Lung (tissue), 10 donors: ENCODE measurements around the gene HSPG2. TPM values are rescaled to one million over a fixed set of nuclear protein-coding genes. Genes with fewer than 3 reads are reported as not detected.
"Not testable (repeated sequence)": the region's sequence is repeated elsewhere in the genome, so short reads cannot be mapped to it uniquely, and the experiment has no call there.

Experiments
- ATAC-seq: fragments of 200-7000 bp; cut with Tn5 transposase; one replicate; pipeline ENCODE4 v1.9.1; 2020; ENCODE audit warnings: moderate number of reproducible peaks; ENCODE audit not compliant: insufficient read depth, low FRiP score
- DNase-seq, 3 donors: peaks; one replicate each; pipeline ENCODE4 v3.0.0-alpha.2; 2013 to 2017
- H3K27ac ChIP-seq, 2 donors: one replicate each; pipeline ENCODE4 v1.5.1; 2013; ENCODE audit warnings: mild to moderate bottlenecking in 2 of 2, moderate library complexity in 2 of 2, control low read depth in 1 of 2, inconsistent platforms in 1 of 2, low read depth in 1 of 2, low read length in 1 of 2
- H3K27me3 ChIP-seq, 3 donors: one replicate each; pipeline ENCODE4 v1.5.1; 2013; ENCODE audit warnings: low read length in 2 of 3; ENCODE audit not compliant: control insufficient read depth in 3 of 3, insufficient read depth in 3 of 3
- H3K36me3 ChIP-seq, 4 donors: one replicate each; pipeline ENCODE4 v1.5.1; 2013; ENCODE audit warnings: low read length in 4 of 4, mild to moderate bottlenecking in 1 of 4, moderate library complexity in 1 of 4; ENCODE audit not compliant: control insufficient read depth in 4 of 4, insufficient read depth in 4 of 4
- H3K4me1 ChIP-seq, 5 donors: one replicate each; pipeline ENCODE4 v1.5.1; 2013; ENCODE audit warnings: low read length in 5 of 5, mild to moderate bottlenecking in 2 of 5, moderate library complexity in 1 of 5; ENCODE audit not compliant: control insufficient read depth in 5 of 5, insufficient read depth in 5 of 5
- H3K4me3 ChIP-seq: one replicate; pipeline ENCODE4 v1.5.1; 2013; ENCODE audit warnings: mild to moderate bottlenecking, control low read depth, moderate library complexity
- H3K9ac ChIP-seq, 2 donors: one replicate each; pipeline ENCODE4 v1.5.1; 2013; ENCODE audit warnings: low read length in 2 of 2, control low read depth in 1 of 2; ENCODE audit not compliant: insufficient read depth in 1 of 2
- H3K9me3 ChIP-seq, 4 donors: one replicate each; pipeline ENCODE4 v1.5.1; 2013; ENCODE audit warnings: low read length in 3 of 4, mild to moderate bottlenecking in 1 of 4, moderate library complexity in 1 of 4; ENCODE audit not compliant: control insufficient read depth in 4 of 4, insufficient read depth in 3 of 4
- WGBS, 2 donors: extraction: QIAGEN DNeasy Blood & Tissue Kit; methylation state at CpG; one replicate each; pipeline ENCODE4 v1.1.7; 2013; 5-methylcytosine and 5-hydroxymethylcytosine counted together
- polyA plus RNA-seq, 2 donors: library from polyadenylated mRNA; stranded (reverse); fragments of 200-250 nt; gene quantifications; one replicate each; pipeline ENCODE4 v1.2.1, GENCODE V29; 2013
- total RNA-seq, 2 donors: library from RNA; depleted of rRNA in 1 of 2; stranded (reverse); fragments of >200 nt in 1 of 2; gene quantifications; one replicate each; pipeline ENCODE4 v1.2.1, GENCODE V29; 2014 to 2021
- donor health status: Bipolar disorder and iron deficiency.
- donor health status: healthy.
- donor health status: DM: yes; HTN: yes; CAD: no.

The HSPG2 gene
- total and polyA plus RNA-seq, 4 donors: 58.0 to 335 (median 140) TPM

DNA sequence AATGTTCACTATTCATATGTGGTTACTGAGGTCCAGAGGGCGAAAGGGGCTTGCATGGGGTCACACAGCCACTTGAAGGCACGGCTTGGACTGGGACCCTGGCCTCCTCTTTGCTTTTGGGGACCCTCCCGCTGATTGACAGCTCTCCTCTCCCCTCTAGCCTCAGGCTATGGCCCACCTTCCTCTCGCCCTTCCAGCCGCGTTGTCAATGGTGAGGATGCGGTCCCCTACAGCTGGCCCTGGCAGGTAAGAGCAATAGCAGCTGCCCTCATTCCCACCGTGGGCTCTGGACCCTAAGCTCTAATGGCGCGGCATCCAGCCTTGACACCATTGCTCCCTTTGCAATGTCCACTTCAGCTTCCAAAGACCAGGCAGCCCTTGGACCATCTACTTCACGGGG, 41.1 kb upstream of the HSPG2 start:
- H3K27me3 ChIP-seq, H3K9me3 ChIP-seq, H3K4me3 ChIP-seq, H3K27ac ChIP-seq, ATAC-seq, H3K9ac ChIP-seq, DNase-seq, H3K36me3 ChIP-seq, H3K4me1 ChIP-seq: not testable (repeated sequence)
- 93 to 96% methylated on average over 11 of the region's 11 CpGs for WGBS, 2 donors

- 90 to 96% methylated on average over 8 to 9 of the region's 9 CpGs for WGBS, 2 donors
- ATAC-seq, H3K27ac ChIP-seq, H3K9ac ChIP-seq, H3K4me3 ChIP-seq, H3K36me3 ChIP-seq, DNase-seq, H3K4me1 ChIP-seq, H3K9me3 ChIP-seq, H3K27me3 ChIP-seq: not testable (repeated sequence)
Measured at GRCh38 chr1:21976703-21977239, 39.7 kb upstream of the HSPG2 start, which contains the start of gene CELA3B. CELA3B (plus strand) TSS chr1:21977022; CDS start chr1:21977040, 18 bp downstream.

DNA sequence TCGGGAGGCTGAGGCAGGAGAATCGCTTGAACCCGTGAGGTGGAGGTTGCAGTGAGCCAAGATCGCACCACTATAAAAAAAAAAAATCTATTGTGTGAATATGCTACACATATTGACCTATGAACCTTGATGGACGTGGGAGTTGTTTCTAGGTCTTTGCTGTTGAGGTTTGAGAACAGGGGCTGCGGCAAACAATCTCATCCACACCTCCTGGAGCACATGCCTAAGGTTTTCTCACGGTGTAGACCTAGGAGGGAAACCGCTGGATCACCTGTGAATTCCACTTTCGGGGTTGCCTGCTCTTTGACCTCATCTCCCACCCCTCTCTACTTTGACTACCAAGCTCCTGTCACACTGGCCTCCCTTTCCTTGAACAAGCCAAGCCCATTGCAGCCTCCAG, 38.2 kb upstream of the HSPG2 start:
- not testable (repeated sequence) for H3K4me1 ChIP-seq, ATAC-seq, H3K9me3 ChIP-seq, H3K4me3 ChIP-seq, H3K27ac ChIP-seq, DNase-seq, H3K36me3 ChIP-seq, H3K9ac ChIP-seq, H3K27me3 ChIP-seq
- WGBS, 2 donors: 94 to 99% methylated on average over 9 of the region's 9 CpGs

GRCh38 chr1:21974699-21975098, 37.6 kb upstream of the HSPG2 start:
- 49 to 85% methylated on average over 6 of the region's 6 CpGs for WGBS, 2 donors
- not testable (repeated sequence) for H3K4me1 ChIP-seq, H3K27me3 ChIP-seq, H3K9ac ChIP-seq, H3K36me3 ChIP-seq, H3K9me3 ChIP-seq, H3K4me3 ChIP-seq, H3K27ac ChIP-seq
- DNase-seq (peak in 1 of 3 donors; percentile 51), ATAC-seq (peak; percentile 11)

DNA sequence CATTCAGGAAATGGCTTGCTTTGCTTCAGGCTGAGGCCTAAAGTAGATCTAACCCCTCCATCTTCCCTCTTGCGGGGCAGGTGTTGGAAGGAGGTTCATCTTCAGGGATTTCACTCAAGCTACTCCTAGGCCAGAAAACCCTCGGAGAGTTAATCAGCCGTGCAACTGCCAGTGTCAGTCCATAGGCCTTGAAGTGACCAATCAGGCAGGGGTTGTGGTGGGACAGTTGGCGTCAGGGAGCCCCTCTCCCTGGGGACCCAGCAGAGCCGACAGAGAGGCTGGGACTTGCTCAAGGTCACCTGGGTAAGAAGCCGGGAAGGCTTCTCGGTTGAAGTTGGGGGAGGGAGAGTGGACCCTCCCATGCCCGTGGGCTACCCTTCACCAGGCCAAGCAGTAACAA, 36.8 kb upstream of the HSPG2 start:
- not testable (repeated sequence) for H3K27ac ChIP-seq, ATAC-seq, DNase-seq, H3K9ac ChIP-seq, H3K4me1 ChIP-seq, H3K4me3 ChIP-seq, H3K36me3 ChIP-seq, H3K27me3 ChIP-seq, H3K9me3 ChIP-seq
- WGBS, 2 donors: 91 to 95% methylated on average over 7 to 8 of the region's 8 CpGs

DNA sequence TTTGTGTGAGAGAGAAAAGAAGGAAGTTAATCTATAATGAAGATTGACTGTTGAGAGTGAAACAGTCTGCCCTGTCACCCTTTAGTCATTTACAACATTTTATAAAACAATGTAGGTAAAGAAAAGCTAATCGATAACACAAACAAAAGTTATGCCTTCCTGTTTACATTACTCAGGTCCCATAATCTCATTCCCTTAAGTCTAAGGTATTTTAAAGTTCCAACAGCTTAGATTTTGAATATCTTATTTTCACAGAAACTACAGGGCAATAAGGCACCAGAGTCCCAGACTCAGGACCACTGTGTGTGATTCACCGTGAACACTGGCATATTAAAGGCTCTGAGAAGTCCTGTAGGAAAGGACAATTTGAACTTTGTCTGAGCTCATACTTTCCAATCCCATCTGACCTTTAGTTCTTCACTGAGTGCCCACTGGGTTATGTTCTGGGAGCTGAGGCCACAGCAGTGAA, 35.9 kb upstream of the HSPG2 start:
- DNase-seq: not testable (repeated sequence)

GRCh38 chr1:21970523-21970922, 33.4 kb upstream of the HSPG2 start:
- not testable (repeated sequence) for ATAC-seq, H3K27me3 ChIP-seq, H3K9ac ChIP-seq, H3K9me3 ChIP-seq, H3K27ac ChIP-seq, H3K36me3 ChIP-seq, H3K4me1 ChIP-seq, DNase-seq, H3K4me3 ChIP-seq
- 62 to 70% methylated on average over 4 of the region's 4 CpGs for WGBS, 2 donors

More for the DNA sequence above, 35.9 kb upstream of the HSPG2 start:
- ATAC-seq, H3K27me3 ChIP-seq, H3K4me3 ChIP-seq, H3K27ac ChIP-seq, H3K9me3 ChIP-seq, H3K36me3 ChIP-seq, H3K9ac ChIP-seq, H3K4me1 ChIP-seq: not testable (repeated sequence)
- WGBS, 2 donors: 55 to 58% methylated on average over 2 of the region's 2 CpGs

DNA sequence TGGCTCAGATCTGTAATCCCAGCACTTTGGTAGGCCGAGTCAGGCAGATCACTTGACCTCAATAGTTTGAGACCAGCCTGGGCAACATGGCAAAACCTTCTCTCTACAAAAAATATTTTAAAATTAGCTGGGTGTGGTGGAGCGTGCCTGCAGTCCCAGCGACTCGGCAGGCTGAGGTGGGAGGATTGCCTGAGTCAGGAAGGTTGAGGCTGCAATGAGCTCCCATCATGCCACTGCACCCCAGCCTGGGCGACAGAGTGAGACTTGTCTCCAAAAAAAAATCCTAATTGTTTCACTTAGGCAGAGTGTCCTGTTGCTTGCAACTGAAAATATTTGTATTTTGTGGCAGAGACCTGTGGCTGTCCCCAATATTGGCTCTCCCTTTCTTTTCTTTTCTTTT, 32.0 kb upstream of the HSPG2 start:
- not testable (repeated sequence) for H3K9ac ChIP-seq, H3K4me1 ChIP-seq, H3K27ac ChIP-seq, ATAC-seq, H3K4me3 ChIP-seq, H3K36me3 ChIP-seq, DNase-seq, H3K27me3 ChIP-seq, H3K9me3 ChIP-seq
- WGBS, 2 donors: 64 to 80% methylated on average over 5 of the region's 5 CpGs
